ENCODE results near the gene ATM.

ATM gene

DNA sequence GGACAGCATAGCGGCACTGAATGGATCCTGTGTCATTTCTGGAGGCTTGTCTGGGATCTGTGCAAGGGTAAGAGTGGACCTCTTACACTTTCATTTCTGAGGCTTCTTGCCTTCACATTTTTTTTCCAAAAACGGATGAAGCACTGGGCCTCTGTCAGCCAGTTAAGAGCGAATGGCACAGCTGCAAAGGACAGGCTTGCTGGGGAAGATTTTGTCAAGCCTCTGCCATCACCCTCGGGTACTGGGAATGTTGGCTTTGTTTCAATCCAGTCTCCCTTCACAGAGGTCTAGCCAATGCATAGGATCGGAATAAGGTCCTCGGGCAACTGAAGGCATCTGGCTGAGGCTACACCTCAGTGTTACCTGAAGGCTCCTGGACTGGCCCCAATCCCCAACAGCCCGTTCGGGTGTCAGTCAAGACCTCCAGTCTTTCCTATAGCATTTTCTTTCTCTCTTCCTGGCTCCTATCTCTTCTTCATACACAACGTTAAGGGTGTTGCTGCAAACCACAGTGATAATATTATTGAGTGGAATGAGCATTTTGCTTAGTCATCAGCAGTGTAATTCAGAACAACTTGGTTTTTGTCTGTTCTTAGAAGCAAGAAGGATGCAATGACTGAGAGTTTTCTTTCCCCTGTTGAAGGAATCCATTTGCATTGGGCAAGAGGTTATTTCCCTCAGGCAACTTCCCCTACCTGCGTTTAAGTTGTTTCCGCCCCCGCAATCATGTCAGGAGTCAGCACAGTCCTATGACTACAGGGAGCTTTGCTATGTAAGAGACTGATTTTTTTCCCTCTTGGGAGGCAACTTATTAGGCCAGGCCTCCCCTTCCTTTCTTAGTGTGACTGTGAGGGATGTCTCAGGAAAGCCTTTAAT lies 23.2 kb upstream of the ATM start:
- H3K4me3 ChIP-seq (ENCODE audit: low read length), result no peak overlapping the region
- DNase-seq (ENCODE audit: low read depth), result peak; percentile 98
- TF ChIP-seq, protein P1, sequence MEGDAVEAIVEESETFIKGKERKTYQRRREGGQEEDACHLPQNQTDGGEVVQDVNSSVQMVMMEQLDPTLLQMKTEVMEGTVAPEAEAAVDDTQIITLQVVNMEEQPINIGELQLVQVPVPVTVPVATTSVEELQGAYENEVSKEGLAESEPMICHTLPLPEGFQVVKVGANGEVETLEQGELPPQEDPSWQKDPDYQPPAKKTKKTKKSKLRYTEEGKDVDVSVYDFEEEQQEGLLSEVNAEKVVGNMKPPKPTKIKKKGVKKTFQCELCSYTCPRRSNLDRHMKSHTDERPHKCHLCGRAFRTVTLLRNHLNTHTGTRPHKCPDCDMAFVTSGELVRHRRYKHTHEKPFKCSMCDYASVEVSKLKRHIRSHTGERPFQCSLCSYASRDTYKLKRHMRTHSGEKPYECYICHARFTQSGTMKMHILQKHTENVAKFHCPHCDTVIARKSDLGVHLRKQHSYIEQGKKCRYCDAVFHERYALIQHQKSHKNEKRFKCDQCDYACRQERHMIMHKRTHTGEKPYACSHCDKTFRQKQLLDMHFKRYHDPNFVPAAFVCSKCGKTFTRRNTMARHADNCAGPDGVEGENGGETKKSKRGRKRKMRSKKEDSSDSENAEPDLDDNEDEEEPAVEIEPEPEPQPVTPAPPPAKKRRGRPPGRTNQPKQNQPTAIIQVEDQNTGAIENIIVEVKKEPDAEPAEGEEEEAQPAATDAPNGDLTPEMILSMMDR (IDR thresholded peaks at IDR 0.05; ENCODE audit: insufficient read depth, low read depth, low read length, missing control alignments), result no peak

DNA sequence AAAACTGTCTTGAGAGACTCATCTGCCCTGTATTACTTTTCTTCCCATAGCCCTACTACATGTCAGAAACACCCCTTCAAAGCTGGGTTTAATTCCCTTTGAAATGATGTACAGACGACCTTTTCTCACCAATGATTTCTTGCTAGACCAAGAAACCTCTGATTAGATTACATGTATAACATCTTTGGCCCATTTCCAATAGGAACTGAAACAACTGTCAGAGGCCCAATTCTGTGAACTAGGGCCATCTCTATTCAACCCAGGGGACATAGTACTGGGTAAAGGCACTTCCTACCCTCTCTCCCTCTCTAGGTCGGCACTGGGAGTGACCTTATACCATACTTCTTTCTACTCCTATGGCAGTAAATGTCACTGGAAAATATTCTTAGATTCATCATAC lies 19.8 kb upstream of the ATM start:
- no peak for DNase-seq (ENCODE audit: low read depth)
- no peak overlapping the region for H3K4me3 ChIP-seq (ENCODE audit: low read length)
- TF ChIP-seq, protein P1 (IDR thresholded peaks at IDR 0.05; ENCODE audit: insufficient read depth, low read depth, low read length, missing control alignments), result no peak

DNA sequence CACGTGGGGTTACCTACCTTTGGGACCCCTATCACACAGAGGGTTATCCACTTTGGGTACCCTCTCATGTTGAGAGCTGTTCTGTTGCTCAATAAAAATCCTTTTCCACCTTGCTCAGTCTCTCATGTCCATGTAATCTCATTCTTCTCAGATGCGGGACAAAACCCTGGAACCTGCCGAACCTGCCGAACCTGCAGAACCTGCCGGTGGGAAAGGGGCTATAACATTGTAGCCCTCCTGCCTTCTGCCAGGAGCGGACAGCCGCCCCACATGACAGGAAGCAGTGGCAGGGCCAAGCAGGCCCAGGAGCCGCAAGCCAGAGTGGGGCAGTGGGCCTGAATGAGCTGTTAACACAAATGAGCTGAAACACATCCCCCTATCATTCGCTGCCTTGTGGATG lies 18.5 kb upstream of the ATM start:
- TF ChIP-seq, protein P1 (IDR thresholded peaks at IDR 0.05; ENCODE audit: insufficient read depth, low read depth, low read length, missing control alignments), result no peak
- H3K4me3 ChIP-seq (ENCODE audit: low read length), result no peak overlapping the region

DNA sequence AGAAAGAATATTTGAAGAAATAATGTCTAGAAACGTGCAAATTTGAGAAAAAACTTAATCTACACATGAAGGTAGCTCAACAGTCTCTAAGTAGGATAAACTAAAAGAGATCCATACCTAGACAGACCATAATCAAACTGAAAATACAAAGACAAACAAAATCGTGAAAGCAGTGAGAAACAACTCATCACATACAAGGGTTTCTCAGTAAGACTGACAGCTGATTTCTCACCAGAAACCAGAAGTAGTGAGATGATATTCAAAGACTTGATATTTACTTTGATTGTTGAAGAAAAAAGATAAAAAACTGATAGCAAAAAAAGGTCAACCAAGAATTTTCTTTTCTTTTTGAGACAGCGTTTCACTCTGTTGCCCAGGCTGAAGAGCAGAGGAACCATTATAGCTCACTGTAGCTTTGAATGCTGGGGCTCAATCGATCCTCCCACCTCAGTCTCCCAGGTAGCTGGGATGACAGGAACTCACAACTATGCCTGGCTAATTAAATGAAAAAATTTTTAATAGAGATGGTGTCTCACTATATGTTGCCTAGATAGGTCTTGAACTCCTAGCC lies 17.9 kb upstream of the ATM start:
- no peak overlapping the region for H3K4me3 ChIP-seq (ENCODE audit: low read length)
- no peak for DNase-seq (ENCODE audit: low read depth)
- TF ChIP-seq, protein P1 (IDR thresholded peaks at IDR 0.05; ENCODE audit: insufficient read depth, low read depth, low read length, missing control alignments), result no peak

More for the DNA sequence above, 18.5 kb upstream of the ATM start:
- no peak for DNase-seq (ENCODE audit: low read depth)

DNA sequence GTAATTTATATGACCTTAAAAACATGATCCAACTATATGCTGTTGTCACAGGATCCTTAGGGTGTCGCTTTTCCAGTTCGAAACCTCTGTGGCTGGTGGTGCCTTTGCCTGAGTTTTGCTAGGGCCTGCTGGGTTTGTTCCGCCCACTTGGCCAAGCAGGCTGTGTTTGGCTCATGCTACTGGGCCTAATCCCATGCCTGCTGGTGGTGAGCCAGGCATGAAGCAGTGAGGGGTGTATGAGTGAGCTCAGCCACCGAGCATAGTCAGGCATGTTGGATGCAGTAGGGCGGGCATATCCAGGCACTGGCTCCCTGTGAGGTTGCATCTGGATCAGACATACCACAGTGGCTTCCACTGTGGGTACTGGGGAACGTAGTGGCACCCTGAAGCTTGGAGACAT lies 16.7 kb upstream of the ATM start:
- DNase-seq (ENCODE audit: low read depth), result no peak
- TF ChIP-seq, protein P1 (IDR thresholded peaks at IDR 0.05; ENCODE audit: insufficient read depth, low read depth, low read length, missing control alignments), result no peak
- H3K4me3 ChIP-seq (ENCODE audit: low read length), result no peak overlapping the region

DNA sequence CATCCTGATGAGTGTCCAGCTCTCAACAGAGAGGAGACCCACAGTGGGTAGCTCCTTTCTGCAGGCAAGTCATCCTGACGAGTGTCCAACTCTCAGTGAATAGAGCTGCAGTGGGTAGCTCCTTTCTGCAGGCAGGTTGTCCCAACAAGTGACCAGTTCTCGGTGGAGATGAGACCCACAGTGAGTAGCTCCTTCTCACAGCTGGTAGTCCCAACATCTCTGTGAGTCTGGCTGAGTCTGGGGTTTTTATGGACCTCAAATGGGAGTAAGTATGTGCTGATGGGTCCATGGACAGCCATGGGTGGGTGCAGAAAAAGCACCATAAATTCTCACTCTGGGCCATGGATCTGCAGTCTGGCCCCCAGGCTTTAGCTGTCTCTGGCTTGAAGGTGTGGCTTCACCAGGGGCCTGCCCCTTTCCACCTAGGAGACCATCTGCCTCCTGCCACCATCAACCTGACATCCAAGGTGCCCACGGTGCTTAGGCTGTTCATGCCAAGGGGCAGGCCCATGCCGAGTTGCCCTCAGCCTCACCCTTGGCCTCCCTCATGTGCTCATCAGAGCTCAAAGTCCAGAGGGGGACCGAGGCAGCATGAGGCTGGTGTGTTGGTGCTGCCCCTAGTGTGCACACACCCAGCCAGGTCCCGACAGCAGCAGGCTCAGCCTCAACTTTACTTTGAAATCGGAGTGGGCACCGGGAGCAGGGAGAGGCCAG lies 15.7 kb upstream of the ATM start:
- DNase-seq (ENCODE audit: low read depth), result no peak
- TF ChIP-seq, protein P1 (IDR thresholded peaks at IDR 0.05; ENCODE audit: insufficient read depth, low read depth, low read length, missing control alignments), result no peak
- no peak overlapping the region for H3K4me3 ChIP-seq (ENCODE audit: low read length)
